ENCODE measurements around the gene TBC1D8.

DNA sequence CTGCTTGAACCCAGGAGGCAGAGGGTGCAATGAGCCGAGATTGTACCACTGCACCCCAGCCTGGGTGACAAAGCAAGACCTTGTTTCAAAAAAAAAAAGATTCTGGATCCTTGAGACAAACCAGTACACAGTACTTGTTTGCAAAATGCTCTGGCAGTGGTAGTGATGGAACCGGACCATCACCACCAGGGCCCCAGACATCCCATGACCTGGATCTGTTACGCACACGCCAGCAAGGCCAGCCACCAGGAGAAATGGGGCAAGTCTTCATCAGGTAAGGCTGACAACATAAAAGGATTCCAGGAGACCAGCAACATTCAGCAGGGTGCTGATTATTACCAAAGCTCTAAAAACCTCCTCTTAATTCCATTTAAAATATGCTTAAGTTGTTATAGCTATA, 35.5 kb downstream of the TBC1D8 start:
- TF ChIP-seq CTCF (IDR thresholded peaks at IDR 0.05): no peak
- no peak for TF ChIP-seq POLR2A (IDR thresholded peaks at IDR 0.05)
